Measurements from ENCODE around the gene MPG.

- TF ChIP-seq CTCF (IDR thresholded peaks at IDR 0.05) (no peak), POLR2A (IDR thresholded peaks at IDR 0.05) (no peak)
Observed at GRCh38 chr16:35678-36305, 42.2 kb upstream of the MPG start.
